Suprapubic skin (tissue), 4 donors: ENCODE results near the gene MPDU1.

ENCODE experiments used
- CTCF ChIP-seq, 2 donors: fragments of 200-600 bp in 1 of 2; fragments of 450-650 bp in 1 of 2; sonication (generic) in 1 of 2; IDR thresholded peaks; one replicate each; pipeline ENCODE4 v1.5.1; 2016 to 2019; ENCODE audit warnings: antibody characterized with exemption in 2 of 2, mild to moderate bottlenecking in 1 of 2, moderate library complexity in 1 of 2
- POLR2A ChIP-seq, 2 donors: fragments of 450-650 bp; IDR thresholded peaks; one replicate each; pipeline ENCODE4 v1.6.1; 2017; ENCODE audit warnings: antibody characterized with exemption in 2 of 2, mild to moderate bottlenecking in 2 of 2, moderate library complexity in 2 of 2
- POLR2AphosphoS5 ChIP-seq, 3 donors: sonication (generic); formaldehyde crosslinking; IDR thresholded peaks; one replicate each; pipeline ENCODE4 v1.6.1; 2017; ENCODE audit warnings: antibody characterized with exemption in 3 of 3

- TF ChIP-seq POLR2AphosphoS5 (IDR thresholded peaks at IDR 0.05) (no peak), CTCF (IDR thresholded peaks at IDR 0.05) (no peak), POLR2A (IDR thresholded peaks at IDR 0.05) (no peak)
Measured at GRCh38 chr17:7580604-7581575, 2.8 kb upstream of the MPDU1 start.
